IMR-90 (cell line): Measurements from ENCODE around the gene LPAR1.

ENCODE experiments used
- CEBPB ChIP-seq: IDR thresholded peaks from 2 replicates; pipeline ENCODE4 v1.6.1; 2012; ENCODE audit warnings: low read depth, low read length, improper control_type of control experiment
- CHD1 ChIP-seq: IDR thresholded peaks from 2 replicates; pipeline ENCODE4 v1.6.1; 2012; ENCODE audit warnings: low read depth, low read length, improper control_type of control experiment
- MAFK ChIP-seq: IDR thresholded peaks from 2 replicates; pipeline ENCODE4 v1.6.1; 2012; ENCODE audit warnings: low read depth, low read length, improper control_type of control experiment
- MXI1 ChIP-seq: IDR thresholded peaks from 2 replicates; pipeline ENCODE4 v1.6.1; 2012; ENCODE audit warnings: low read depth, mild to moderate bottlenecking, low read length, moderate library complexity, borderline replicate concordance
- POLR2A ChIP-seq: IDR thresholded peaks from 2 replicates; pipeline ENCODE4 v1.6.1; 2012; ENCODE audit warnings: mild to moderate bottlenecking, low read depth, low read length
- TF ChIP-seq, protein P1 (sequence below): conservative IDR thresholded peaks from 2 replicates; pipeline ENCODE4 v1.5.1; 2012; ENCODE audit warnings: mild to moderate bottlenecking, low read depth, low read length, improper control_type of control experiment
- TF ChIP-seq, protein P2 (sequence below): fragments of 150-350 bp; IDR thresholded peaks from 2 replicates; pipeline ENCODE4 v1.6.1; 2017; ENCODE audit warnings: mild to moderate bottlenecking, antibody characterized with exemption, low read length, low read depth
- TF ChIP-seq, protein P3 (sequence below): fragments of 150-350 bp; IDR thresholded peaks from 2 replicates; pipeline ENCODE4 v1.6.1; 2016; ENCODE audit warnings: low read depth, mild to moderate bottlenecking, low read length, moderate library complexity, borderline replicate concordance

DNA sequence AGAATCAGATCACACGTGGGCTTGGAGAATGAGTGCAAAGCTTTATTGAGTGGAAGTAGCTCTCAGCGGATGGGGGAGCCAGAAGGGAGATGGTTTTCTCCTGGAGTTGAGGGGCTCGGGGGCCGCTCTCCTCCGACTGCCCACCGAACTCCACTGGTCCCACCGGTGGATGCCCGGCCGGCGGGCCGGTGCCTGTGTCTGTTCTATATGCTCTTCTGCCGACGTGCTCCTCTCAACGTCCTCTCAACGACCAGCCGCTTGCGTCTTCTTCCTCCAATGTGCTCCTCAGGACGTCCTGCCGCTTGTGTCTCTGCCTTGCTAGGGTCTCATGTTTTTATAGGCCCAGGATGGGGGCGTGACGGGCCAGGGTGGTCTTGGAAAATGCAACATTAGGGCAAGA is 207.8 kb downstream of the LPAR1 start:
- TF ChIP-seq, protein P1, sequence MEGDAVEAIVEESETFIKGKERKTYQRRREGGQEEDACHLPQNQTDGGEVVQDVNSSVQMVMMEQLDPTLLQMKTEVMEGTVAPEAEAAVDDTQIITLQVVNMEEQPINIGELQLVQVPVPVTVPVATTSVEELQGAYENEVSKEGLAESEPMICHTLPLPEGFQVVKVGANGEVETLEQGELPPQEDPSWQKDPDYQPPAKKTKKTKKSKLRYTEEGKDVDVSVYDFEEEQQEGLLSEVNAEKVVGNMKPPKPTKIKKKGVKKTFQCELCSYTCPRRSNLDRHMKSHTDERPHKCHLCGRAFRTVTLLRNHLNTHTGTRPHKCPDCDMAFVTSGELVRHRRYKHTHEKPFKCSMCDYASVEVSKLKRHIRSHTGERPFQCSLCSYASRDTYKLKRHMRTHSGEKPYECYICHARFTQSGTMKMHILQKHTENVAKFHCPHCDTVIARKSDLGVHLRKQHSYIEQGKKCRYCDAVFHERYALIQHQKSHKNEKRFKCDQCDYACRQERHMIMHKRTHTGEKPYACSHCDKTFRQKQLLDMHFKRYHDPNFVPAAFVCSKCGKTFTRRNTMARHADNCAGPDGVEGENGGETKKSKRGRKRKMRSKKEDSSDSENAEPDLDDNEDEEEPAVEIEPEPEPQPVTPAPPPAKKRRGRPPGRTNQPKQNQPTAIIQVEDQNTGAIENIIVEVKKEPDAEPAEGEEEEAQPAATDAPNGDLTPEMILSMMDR = no peak
- no peak for TF ChIP-seq POLR2A
- no peak for TF ChIP-seq MXI1
- no peak for TF ChIP-seq MAFK
- TF ChIP-seq, protein P2, sequence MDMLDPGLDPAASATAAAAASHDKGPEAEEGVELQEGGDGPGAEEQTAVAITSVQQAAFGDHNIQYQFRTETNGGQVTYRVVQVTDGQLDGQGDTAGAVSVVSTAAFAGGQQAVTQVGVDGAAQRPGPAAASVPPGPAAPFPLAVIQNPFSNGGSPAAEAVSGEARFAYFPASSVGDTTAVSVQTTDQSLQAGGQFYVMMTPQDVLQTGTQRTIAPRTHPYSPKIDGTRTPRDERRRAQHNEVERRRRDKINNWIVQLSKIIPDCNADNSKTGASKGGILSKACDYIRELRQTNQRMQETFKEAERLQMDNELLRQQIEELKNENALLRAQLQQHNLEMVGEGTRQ = no peak
- no peak for TF ChIP-seq CHD1
- TF ChIP-seq CEBPB = no peak
- TF ChIP-seq, protein P3, sequence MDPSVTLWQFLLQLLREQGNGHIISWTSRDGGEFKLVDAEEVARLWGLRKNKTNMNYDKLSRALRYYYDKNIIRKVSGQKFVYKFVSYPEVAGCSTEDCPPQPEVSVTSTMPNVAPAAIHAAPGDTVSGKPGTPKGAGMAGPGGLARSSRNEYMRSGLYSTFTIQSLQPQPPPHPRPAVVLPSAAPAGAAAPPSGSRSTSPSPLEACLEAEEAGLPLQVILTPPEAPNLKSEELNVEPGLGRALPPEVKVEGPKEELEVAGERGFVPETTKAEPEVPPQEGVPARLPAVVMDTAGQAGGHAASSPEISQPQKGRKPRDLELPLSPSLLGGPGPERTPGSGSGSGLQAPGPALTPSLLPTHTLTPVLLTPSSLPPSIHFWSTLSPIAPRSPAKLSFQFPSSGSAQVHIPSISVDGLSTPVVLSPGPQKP = no peak
